Activated T-cell treated with anti-CD3 and anti-CD28 coated beads for 48 hours (primary cell): ENCODE data around the gene ZNF565.
"Not testable (repeated sequence)": the region's sequence is repeated elsewhere in the genome, so short reads cannot be mapped to it uniquely, and the experiment has no call there.

Experiments
- DNase-seq: peaks from one replicate; pipeline ENCODE4 v3.0.0-alpha.2; 2020; ENCODE audit warnings: low read depth

Gene ZNF565

GRCh38 chr19:36214386-36215275 lies at the start of gene ZNF565, which contains the start of gene ZNF146:
ZNF565 (minus strand) TSS chr19:36214665; CDS start chr19:36201985, 12,680 bp downstream.
ZNF146 (plus strand) TSS chr19:36215106; CDS start chr19:36236441, 21,335 bp downstream.
- DNase-seq: peak; percentile 96

DNA sequence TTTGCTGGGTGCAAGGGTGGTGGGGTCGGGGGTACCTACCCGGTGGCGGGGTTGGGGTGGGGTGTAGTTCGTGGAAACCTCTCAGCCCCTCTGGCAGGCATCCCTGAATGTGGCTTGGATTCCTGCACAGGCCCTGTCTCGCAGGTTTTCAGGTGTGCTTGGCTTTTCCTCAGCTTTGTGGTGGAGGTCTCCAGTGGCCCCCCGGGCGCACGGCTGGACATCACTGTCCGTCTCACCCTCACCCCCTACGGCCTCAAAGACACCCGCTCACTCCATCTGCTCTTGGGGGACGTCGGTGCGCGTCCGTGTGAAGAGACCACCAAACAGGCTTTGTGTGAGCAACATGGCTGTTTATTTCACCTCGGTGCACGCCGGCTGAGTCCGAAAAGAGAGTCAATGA lies 44.7 kb upstream of the ZNF565 start:
- no peak for DNase-seq

- DNase-seq: no peak
Observed at GRCh38 chr19:36258028-36258875, 43.8 kb upstream of the ZNF565 start.

GRCh38 chr19:36257520-36257876 lies 43.0 kb upstream of the ZNF565 start:
- DNase-seq: no peak

DNA sequence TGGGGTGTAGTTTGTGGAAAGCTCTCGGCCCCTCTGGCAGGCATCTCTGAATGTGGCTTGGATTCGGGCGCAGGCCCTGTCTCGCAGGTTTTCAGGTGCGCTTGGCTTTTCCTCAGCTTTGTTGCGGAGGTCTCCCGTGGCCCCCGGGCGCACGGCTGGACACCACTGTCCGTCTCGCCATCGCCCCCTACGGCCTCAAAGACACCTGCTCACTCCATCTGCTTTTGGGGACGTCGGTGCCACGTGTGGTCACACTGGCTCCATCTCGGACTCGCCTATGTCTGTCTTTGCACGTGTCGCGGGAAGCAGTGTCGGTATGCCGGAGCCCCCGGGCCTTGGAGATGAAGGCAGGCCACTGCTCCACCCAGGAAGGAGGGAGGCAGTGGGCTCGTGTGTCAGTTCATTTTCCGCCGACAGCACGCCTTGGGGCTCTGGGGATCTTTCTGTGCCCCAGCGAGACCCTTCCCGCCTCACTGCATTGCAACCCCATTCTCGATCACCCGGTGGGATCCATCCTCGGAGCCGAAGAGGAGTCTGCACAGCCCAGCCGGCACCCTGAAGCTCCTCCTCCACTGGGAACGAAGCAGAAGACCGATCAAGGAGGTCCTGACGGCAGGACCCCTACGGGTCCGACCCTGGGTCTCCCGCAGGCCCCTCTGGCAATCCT lies 42.5 kb upstream of the ZNF565 start:
- no peak for DNase-seq

DNA sequence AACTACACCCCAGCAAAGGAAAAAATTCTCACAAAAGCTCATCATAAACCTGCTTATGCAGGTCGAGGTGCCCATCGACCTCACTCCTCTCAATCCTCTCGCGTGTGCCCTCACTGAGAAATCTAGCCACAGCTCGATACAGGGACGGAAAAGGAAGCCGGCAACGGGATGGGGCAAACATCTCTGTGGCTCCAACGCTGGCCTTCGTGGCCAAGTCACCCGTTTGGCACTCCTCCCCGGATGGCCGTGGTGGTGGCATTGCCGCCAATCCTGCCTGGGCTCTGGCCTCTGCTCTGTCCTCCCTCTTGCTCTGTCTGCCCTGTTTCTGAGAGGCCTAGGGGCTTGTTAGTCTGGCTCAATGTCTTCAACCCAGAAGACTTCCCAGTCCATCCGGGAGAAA lies 41.6 kb upstream of the ZNF565 start:
- no peak for DNase-seq

GRCh38 chr19:36255316-36255715 lies 40.9 kb upstream of the ZNF565 start:
- no peak for DNase-seq

DNA sequence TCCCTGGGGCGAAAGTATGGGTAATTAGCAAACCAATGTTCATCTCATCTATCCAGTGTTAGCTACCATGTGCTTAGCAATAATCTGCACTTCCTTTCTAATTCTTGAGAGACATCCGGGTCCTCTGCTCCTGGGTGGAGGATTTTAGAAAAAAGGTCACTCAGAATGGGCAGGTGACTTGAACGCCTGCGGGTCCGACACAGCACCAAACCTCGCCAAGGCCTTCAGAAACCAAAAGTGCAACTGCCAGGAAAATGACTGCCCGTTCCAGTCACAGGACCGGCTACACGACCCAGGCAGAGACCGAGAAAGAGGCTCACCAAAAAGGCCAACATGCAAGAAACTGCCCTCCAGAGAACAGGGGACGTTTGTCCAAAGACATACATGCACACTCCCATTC lies 40.4 kb upstream of the ZNF565 start:
- DNase-seq: no peak

- no peak for DNase-seq
Observed at GRCh38 chr19:36252047-36252446, 37.6 kb upstream of the ZNF565 start.

DNA sequence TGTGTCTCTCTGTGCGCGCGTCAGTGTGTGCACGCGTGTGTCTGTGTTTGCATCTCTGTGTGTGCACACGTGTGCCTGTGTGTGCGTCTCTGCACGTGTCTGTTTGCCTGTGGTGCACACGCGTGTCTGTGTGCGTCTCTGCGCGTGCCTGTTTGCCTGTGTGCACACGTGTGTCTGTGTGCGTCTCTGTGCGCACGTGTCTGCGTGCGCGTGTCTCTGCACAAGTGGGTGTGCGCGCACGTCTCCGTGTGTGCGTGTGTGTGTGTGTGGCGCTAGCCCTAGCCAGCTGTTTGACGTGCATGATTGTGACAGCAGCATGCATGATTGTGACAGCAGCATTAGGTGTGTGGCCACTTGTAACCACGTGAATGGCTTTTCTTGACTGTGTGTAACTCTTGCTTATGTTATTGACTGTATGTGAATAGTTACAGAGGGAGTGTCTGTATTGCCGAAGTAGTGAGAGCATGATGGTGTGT lies 31.6 kb upstream of the ZNF565 start:
- no peak for DNase-seq

- no peak for DNase-seq
Observed at GRCh38 chr19:36245210-36246005, 30.9 kb upstream of the ZNF565 start.

DNA sequence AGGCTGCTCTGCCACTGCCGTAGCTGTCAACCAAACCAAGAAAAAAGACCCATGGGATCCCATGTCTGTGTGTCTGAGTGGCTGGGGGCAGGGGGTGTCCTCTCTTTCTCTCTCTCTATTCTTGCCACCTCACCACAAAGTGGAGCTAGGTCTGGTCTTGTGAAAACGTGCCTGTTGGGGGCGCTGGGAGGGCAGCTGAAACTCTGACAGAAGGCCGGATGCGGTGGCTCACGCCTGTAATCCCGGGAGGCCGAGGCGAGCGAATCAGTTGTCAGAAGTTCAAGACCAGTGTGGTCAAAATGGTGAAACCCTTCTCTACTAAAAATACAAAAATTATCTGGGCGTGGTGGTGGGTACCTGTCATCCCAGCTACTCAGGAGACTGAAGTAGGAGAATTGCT lies 29.6 kb upstream of the ZNF565 start:
- no peak for DNase-seq

DNA sequence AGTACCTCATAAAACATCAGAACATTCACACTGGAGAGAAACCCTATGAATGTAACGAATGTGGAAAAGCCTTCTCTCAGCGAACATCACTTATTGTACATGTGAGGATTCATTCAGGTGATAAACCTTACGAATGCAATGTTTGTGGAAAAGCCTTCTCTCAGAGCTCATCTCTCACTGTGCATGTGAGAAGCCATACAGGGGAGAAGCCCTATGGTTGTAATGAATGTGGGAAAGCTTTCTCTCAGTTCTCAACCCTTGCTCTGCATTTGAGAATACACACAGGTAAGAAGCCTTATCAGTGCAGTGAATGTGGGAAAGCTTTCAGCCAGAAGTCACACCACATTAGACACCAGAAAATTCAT lies 22.5 kb upstream of the ZNF565 start:
- no peak for DNase-seq

- no peak for DNase-seq
Observed at GRCh38 chr19:36236304-36236945, 22.0 kb upstream of the ZNF565 start.

GRCh38 chr19:36233626-36234025 lies 19.2 kb upstream of the ZNF565 start:
- not testable (repeated sequence) for DNase-seq

- DNase-seq: no peak
Observed at GRCh38 chr19:36225219-36225892, 10.9 kb upstream of the ZNF565 start.

DNA sequence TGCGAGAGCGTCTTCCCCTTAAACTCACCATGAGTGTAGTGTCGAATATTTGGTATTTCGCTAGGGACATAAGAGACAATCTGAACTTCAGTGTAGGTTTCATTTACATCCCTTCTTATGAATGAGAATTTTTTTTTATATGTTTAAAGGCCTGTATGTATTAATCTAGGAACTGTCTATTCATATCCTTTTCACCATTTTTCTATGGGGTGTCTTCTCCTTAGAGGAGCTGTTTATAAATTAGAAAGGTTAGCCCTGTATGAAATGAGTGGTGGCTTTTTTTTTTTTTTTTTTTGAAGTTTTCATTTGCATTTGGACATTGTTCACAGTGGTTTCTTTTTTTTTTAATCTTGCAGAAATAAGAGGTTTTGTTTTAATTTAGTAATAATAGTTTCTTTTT lies 8.0 kb upstream of the ZNF565 start:
- no peak for DNase-seq

- DNase-seq: no peak
Observed at GRCh38 chr19:36221474-36221873, 7.0 kb upstream of the ZNF565 start.

- DNase-seq: no peak
Observed at GRCh38 chr19:36215276-36216123, 1.0 kb upstream of the ZNF565 start.

DNA sequence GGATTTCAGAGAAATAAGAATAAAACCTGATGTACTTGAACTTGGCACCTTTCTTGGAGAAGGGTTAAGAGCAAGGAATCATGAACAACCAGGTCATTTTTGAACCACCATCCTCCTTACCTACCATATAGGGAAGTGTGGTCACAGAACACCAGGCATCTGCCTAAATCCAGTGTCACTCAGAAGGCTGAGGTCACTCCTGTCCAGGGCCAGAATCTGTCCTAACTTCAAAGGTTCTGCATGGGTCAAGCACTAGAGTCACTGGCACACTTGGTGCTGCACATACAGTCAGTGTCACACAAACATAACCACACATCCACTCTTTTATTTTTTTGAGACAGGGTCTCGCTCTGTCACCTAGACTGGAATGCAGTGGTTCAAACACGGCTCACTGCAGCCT lies 1.6 kb downstream of the ZNF565 start:
- DNase-seq: no peak
